IMR-90 (cell line): ENCODE results near the gene CAB39. TPM values are rescaled to one million over a fixed set of nuclear protein-coding genes. Genes with fewer than 3 reads are reported as not detected.

Experiments
- ATAC-seq: fragments of 200-7000 bp; cut with Tn5 transposase; 2 replicates; pipeline ENCODE4 v1.9.1; 2020; ENCODE audit warnings: low read depth, mild to moderate bottlenecking, moderate library complexity
- BruUV-seq: library from RNA; stranded (reverse); fragments of 400-500 nt; replicated peaks from 2 replicates; lab custom pipeline; 2021; lab: Mats Ljungman, UMichigan
- CTCF ChIA-PET: fragments of 300-600 bp; formaldehyde crosslinking; extraction: SDS; loops from one replicate; lab custom pipeline; 2021; ENCODE audit warnings: antibody characterized with exemption; lab: Yijun Ruan, JAX
- POLR2A ChIA-PET: fragments of 300-600 bp; sonication (Branson Sonifier 250); formaldehyde crosslinking; loops from one replicate; lab custom pipeline; 2022; ENCODE audit warnings: antibody characterized with exemption; ENCODE audit not compliant: unreplicated experiment; lab: Charles Lee
- DNase-seq: peaks from one replicate; pipeline ENCODE4 v3.0.0; 2013
- H2AFZ ChIP-seq: replicated peaks from 2 replicates; pipeline ENCODE3; 2013; ENCODE audit warnings: low read length, mild to moderate bottlenecking; ENCODE audit not compliant: poor library complexity
- H2AK5ac ChIP-seq: 2 replicates; pipeline ENCODE4 v1.6.1; 2013; ENCODE audit warnings: low read depth, low read length, inconsistent platforms
- H2AK9ac ChIP-seq: replicated peaks from 2 replicates; pipeline ENCODE3; 2013; ENCODE audit warnings: mild to moderate bottlenecking, low read depth, low read length, moderate library complexity; ENCODE audit not compliant: poor library complexity
- H2BK120ac ChIP-seq: 2 replicates; pipeline ENCODE4 v1.6.1; 2013; ENCODE audit warnings: low read depth, low read length, inconsistent platforms
- H2BK15ac ChIP-seq: 3 replicates; pipeline ENCODE4 v1.6.1; 2013; ENCODE audit warnings: low read depth, low read length, inconsistent platforms
- H2BK20ac ChIP-seq: 2 replicates; pipeline ENCODE4 v1.6.1; 2013; ENCODE audit warnings: low read depth, mild to moderate bottlenecking, inconsistent platforms, low read length, moderate library complexity
- H2BK5ac ChIP-seq: 2 replicates; pipeline ENCODE4 v1.6.1; 2013; ENCODE audit warnings: mild to moderate bottlenecking, low read depth, low read length, inconsistent platforms; ENCODE audit not compliant: poor library complexity, severe bottlenecking
- H3K14ac ChIP-seq: replicated peaks from 2 replicates; pipeline ENCODE4 v1.6.1; 2013; ENCODE audit warnings: low read depth, low read length, inconsistent platforms
- H3K18ac ChIP-seq: 2 replicates; pipeline ENCODE4 v1.6.1; 2013; ENCODE audit warnings: low read depth, low read length, control low read depth
- H3K23ac ChIP-seq: 2 replicates; pipeline ENCODE4 v1.6.1; 2013; ENCODE audit warnings: low read depth, low read length, inconsistent platforms
- H3K27ac ChIP-seq: 2 replicates; pipeline ENCODE4 v1.5.1; 2013; ENCODE audit warnings: mild to moderate bottlenecking, control low read depth, low read length; ENCODE audit not compliant: insufficient read depth
- H3K27me3 ChIP-seq: 2 replicates; pipeline ENCODE4 v1.6.1; 2013; ENCODE audit warnings: low read length; ENCODE audit not compliant: control insufficient read depth, insufficient read depth
- H3K36me3 ChIP-seq: 2 replicates; pipeline ENCODE4 v1.6.1; 2013; ENCODE audit warnings: low read length, mixed read lengths; ENCODE audit not compliant: control insufficient read depth, insufficient read depth
- H3K4ac ChIP-seq: 2 replicates; pipeline ENCODE4 v1.6.1; 2013; ENCODE audit warnings: low read depth, low read length, inconsistent platforms
- H3K4me1 ChIP-seq: 2 replicates; pipeline ENCODE4 v1.6.1; 2013; ENCODE audit warnings: low read length, mixed read lengths; ENCODE audit not compliant: control insufficient read depth, insufficient read depth
- H3K4me2 ChIP-seq: 2 replicates; pipeline ENCODE4 v1.6.1; 2013; ENCODE audit warnings: low read depth, mild to moderate bottlenecking, control low read depth, low read length, moderate library complexity
- H3K4me3 ChIP-seq: 2 replicates; pipeline ENCODE4 v1.5.1; 2013; ENCODE audit warnings: low read depth, mild to moderate bottlenecking, control low read depth, low read length, moderate library complexity; ENCODE audit not compliant: insufficient read depth
- H3K56ac ChIP-seq: 2 replicates; pipeline ENCODE4 v1.6.1; 2013; ENCODE audit warnings: low read length, inconsistent platforms; ENCODE audit not compliant: insufficient read depth; ENCODE audit errors: extremely low read depth
- H3K79me1 ChIP-seq, 2 experiments: 2 replicates each; pipeline ENCODE4 v1.6.1; 2013; ENCODE audit warnings: low read length in 2 of 2, inconsistent platforms in 1 of 2, low read depth in 1 of 2
- H3K9ac ChIP-seq: 2 replicates; pipeline ENCODE4 v1.6.1; 2013; ENCODE audit warnings: low read depth, low read length, control low read depth
- H3K9me1 ChIP-seq: 2 replicates; pipeline ENCODE4 v1.6.1; 2013; ENCODE audit warnings: low read length, inconsistent platforms; ENCODE audit not compliant: insufficient read depth
- H3K9me3 ChIP-seq: 2 replicates; pipeline ENCODE4 v1.6.1; 2013; ENCODE audit warnings: low read length; ENCODE audit not compliant: control insufficient read depth, insufficient read depth
- H4K20me1 ChIP-seq: 2 replicates; pipeline ENCODE4 v1.6.1; 2013; ENCODE audit warnings: low read length, inconsistent platforms; ENCODE audit not compliant: insufficient read depth
- H4K5ac ChIP-seq: 2 replicates; pipeline ENCODE4 v1.6.1; 2013; ENCODE audit warnings: mild to moderate bottlenecking, low read depth, low read length, control low read depth
- H4K8ac ChIP-seq, 2 experiments: 2 replicates each; pipeline ENCODE4 v1.6.1; 2013; ENCODE audit warnings: low read depth in 2 of 2, low read length in 2 of 2, control low read depth in 1 of 2, inconsistent platforms in 1 of 2
- H4K91ac ChIP-seq: 2 replicates; pipeline ENCODE4 v1.6.1; 2013; ENCODE audit warnings: low read depth, low read length, inconsistent platforms; ENCODE audit not compliant: insufficient read depth
- MAFK ChIP-seq: IDR thresholded peaks from 2 replicates; pipeline ENCODE4 v1.6.1; 2012; ENCODE audit warnings: low read depth, low read length, improper control_type of control experiment
- POLR2A ChIP-seq: IDR thresholded peaks from 2 replicates; pipeline ENCODE4 v1.6.1; 2012; ENCODE audit warnings: mild to moderate bottlenecking, low read depth, low read length
- RFX5 ChIP-seq: IDR thresholded peaks from 2 replicates; pipeline ENCODE4 v1.8.0; 2012; ENCODE audit warnings: low read depth, mild to moderate bottlenecking, low read length, moderate library complexity
- WGBS, 2 experiments: methylation state at CpG; one replicate each; pipeline versions ENCODE4 v1.1.5 to v1.1.7; 2013; ENCODE audit warnings: missing lambda C conversion rate in 2 of 2; ENCODE audit not compliant: insufficient read length in 1 of 2; ENCODE audit errors: extremely low coverage in 2 of 2; 5-methylcytosine and 5-hydroxymethylcytosine counted together
- dilution Hi-C: fragments of 300-500 bp; cut with HindIII; formaldehyde crosslinking; loops from one replicate; pipeline ENCODE4 v1.14.3; 2018; ENCODE audit warnings: low sequenced_read_pairs; ENCODE audit not compliant: unreplicated experiment
- in situ Hi-C: fragments of 300-500 bp; cut with MboI; formaldehyde crosslinking; loops from 3 replicates; pipeline ENCODE4 v1.14.3; 2019; ENCODE audit warnings: low sequenced_read_pairs, inconsistent platforms, mixed read lengths
- intact Hi-C: fragments of 100-400 bp; cut with micrococcal nuclease; formaldehyde crosslinking; loops from 2 replicates; pipeline ENCODE4 v1.10.0; 2022
- polyA plus RNA-seq, 3 experiments: library from polyadenylated mRNA; depleted of rRNA; stranded (reverse); fragments of >200 nt; gene quantifications; 2 replicates each; pipeline ENCODE4 v1.2.3, GENCODE V29; 2012; ENCODE audit warnings: low replicate concordance in 1 of 3
- total RNA-seq: library from RNA; depleted of rRNA; stranded (reverse); fragments of >200 nt; gene quantifications from 2 replicates; pipeline ENCODE4 v1.2.3, GENCODE V29; 2012

Gene CAB39
- total and polyA plus RNA-seq, 2 of the 4 experiments (the other 2 are of a cell fraction): 38.2 to 71.7 TPM

DNA sequence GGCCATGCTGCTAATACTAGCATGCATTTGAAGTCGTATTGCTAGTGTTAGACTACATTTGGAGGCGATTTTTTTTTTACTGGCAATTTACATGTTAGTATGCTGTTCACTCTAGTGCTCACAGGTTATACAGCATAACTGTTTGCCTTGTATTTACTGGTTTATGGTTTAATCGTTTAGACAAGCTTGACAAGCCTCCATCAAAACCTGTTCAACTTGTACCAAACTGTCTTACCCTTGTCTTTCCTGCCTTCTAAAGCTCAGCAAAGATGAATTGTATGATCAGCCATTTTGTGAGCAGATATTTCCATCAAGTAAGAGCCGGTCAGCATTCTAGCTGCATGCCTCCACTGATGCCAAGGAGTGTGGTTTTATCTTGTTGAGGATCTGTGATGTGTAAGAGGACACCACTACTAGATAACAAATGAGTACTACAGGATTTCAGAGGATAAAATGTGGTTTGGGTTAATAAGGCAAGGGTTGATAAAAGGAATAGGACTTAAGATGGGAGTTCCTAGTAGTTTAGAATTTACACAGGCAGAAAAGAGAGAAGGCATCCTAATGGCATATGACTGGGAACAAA, 83.7 kb downstream of the CAB39 start:
- Histone ChIP-seq H3K36me3 (peaks cover 16% of the 10 kb centered on the region), H3K56ac (no peak overlapping the region), H3K27me3 (no peaks in the 10 kb centered on the region), H4K8ac (peak overlapping the region; percentile 29 to 73; a peak in 2 of 4 replicates), H3K18ac (peak overlapping the region; percentile 79; the same call in 1 of the 2 replicates), H3K9ac (no peak overlapping the region), H3K14ac (peak overlapping the region; percentile 81), H3K4me2 (peak overlapping the region; percentile 24), H3K9me1 (peaks cover 8% of the 10 kb centered on the region), H2AK5ac (peak overlapping the region; percentile 66), H2BK20ac (peak overlapping the region; percentile 50; the same call in 1 of the 2 replicates), H2BK120ac (peak overlapping the region; percentile 23), H3K4me3 (no peak overlapping the region), H3K23ac (peak overlapping the region; percentile 79; the same call in 1 of the 2 replicates), H3K79me1 (peaks cover 41 to 75% of the 10 kb centered on the region in 2 experiments), H3K9me3 (no peaks in the 10 kb centered on the region), H3K4me1 (peaks cover 25% of the 10 kb centered on the region), H2BK5ac (peak overlapping the region; percentile 62), H3K4ac (peak overlapping the region; percentile 44; the same call in 1 of the 2 replicates), H2AK9ac (no peak overlapping the region), H4K91ac (peak overlapping the region; percentile 21; the same call in 1 of the 2 replicates), H3K27ac (peak overlapping the region; percentile 53; the same call in 1 of the 2 replicates), H2AFZ (no peak overlapping the region), H4K20me1 (peaks cover 4% of the 10 kb centered on the region; the same call in 1 of the 2 replicates), H4K5ac (no peak overlapping the region; the same call in 1 of the 2 replicates), H2BK15ac (peak overlapping the region; percentile 72; the same call in 2 of the 3 replicates)
- intact Hi-C loops: loop anchor here (5.0 kb wide), 4 partner anchors 164 to 789 kb away; partner anchors contain the start of gene SP100
- in situ Hi-C loops: no loop called here
- no CpG with 5 or more reads among the region's 4 CpGs for WGBS, 2 experiments
- ATAC-seq: no peak; the same call in 1 of the 2 replicates
- no TSS peak for BruUV-seq
- CTCF ChIA-PET: interaction anchor here (0.9 kb wide), 1 partner anchor 14 kb away, joined by 3 read pairs; no protein-coding TSS in a partner anchor
- DNase-seq: peak; percentile 69
- dilution Hi-C loops: no loop called here
- POLR2A ChIA-PET: interaction anchor here (1.1 kb wide), 1 partner anchor 84 kb away, joined by 3 read pairs; the partner anchor contains the start of gene CAB39
- TF ChIP-seq RFX5: no peak
- peak; percentile 37; the same call in 1 of the 2 replicates for TF ChIP-seq MAFK
- TF ChIP-seq POLR2A: no peak
